ENCODE measurements around the gene ITGA5.

The ITGA5 gene

DNA sequence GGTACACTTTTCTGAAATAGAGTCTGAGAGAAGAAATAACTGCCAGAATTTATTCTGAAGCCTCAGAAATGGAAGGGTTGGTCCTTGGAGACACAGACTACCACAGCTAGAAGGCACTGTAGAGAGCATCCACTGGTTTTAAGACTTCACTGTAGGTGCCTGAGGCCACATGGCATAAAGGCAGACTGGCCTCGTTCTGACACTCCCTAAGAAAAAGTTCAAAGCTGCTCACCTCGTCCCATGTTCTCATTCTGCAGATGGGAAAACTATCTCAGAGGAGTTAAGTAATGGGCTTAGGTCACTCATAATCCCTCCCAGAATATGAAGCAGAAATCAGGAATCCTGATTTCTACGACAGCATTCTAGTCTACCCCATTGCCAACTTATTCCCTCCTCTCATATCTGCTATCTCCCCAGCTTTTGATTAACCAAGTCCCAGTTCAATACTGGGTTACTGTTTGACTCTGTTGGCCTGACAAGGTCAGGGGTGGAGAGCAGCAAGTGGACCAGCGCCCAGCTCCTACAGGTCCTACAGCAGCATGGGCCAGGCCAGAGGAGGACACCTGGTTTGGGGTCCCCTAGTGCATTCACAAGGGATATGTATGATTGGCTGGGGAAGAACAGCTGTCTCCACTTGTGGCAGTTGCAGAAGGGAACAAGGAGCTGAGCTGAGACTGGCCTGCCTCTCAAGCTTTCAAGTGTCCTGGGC is 3.7 kb downstream of the ITGA5 start:
- ChIA-PET CTCF (interaction anchor here (1.0 to 4.7 kb wide), 7 partner anchors 10 to 36 kb away, joined by 3 to 26 read pairs (median 4); no protein-coding TSS in a partner anchor), POLR2A (interaction anchor here (1.5 kb wide), 1 partner anchor 17 kb away, joined by 4 read pairs; no protein-coding TSS in a partner anchor)
- DNase-seq (ENCODE audit: extremely low spot score) = no peak
- TF ChIP-seq SP1 (IDR thresholded peaks at IDR 0.05) (no peak), ZNF384 (IDR thresholded peaks at IDR 0.05) (no peak), L3MBTL2 (conservative IDR thresholded peaks at IDR 0.05) (no peak), BHLHE40 (IDR thresholded peaks at IDR 0.05; ENCODE audit: borderline replicate concordance) (no peak), PKNOX1 (IDR thresholded peaks at IDR 0.05) (no peak), FOXM1 (IDR thresholded peaks at IDR 0.05; ENCODE audit: borderline replicate concordance) (no peak), TARDBP (IDR thresholded peaks at IDR 0.05) (no peak)

DNA sequence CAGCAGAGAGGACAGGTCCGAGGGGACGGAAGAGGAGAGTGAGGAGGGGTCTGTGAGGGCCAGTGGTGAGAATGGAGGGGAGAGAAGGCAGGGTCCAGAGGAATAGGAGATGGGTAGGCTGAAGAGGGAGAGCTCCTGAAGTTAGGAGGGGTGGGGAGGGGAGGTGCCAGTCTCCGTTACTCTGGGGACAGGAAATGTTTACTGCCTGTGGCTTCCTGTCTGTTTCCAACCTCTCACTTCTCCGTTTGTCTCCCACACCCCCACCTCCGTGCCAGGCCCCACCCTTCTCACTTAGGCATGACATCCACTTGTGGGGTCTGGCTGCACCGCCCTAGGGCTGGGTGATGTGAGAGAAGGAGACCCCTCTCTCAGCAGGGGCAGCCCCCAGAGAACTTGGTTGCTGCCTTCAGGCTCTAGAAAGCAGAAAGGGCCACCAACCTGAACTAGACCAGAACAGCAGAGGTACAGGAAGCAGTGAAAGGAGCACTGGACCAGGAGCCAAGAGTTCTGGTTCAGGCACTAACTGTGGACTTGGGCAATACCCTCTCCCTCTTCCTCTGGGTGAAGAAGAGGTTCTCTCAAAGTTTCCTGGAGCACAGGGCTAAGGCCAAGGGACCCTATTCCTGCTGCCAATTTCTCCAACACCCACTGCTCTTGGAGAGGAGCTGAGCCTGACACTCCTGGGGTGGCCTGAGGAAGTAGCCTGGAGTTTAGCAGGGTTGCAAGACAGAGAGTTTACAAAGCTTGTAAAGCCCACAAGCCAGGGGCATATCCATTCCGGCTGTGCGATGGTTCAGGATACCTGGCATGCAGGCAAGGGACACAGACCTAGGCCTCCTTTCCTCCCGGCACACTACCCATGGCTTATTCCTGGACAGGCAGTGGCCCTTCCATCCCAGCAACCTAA is 5.5 kb downstream of the ITGA5 start:
- DNase-seq (ENCODE audit: extremely low spot score) = no peak
- POLR2A ChIA-PET = interaction anchor here (1.5 kb wide), 1 partner anchor 19 kb away, joined by 4 read pairs; no protein-coding TSS in a partner anchor
- TF ChIP-seq NFRKB (IDR thresholded peaks at IDR 0.05) = no peak
- TF ChIP-seq PKNOX1 (IDR thresholded peaks at IDR 0.05) = no peak
- TF ChIP-seq LEF1 (IDR thresholded peaks at IDR 0.05; ENCODE audit: borderline replicate concordance) = no peak
- no peak for TF ChIP-seq FOXA1 (IDR thresholded peaks at IDR 0.05)
- no peak for TF ChIP-seq FOXK2 (IDR thresholded peaks at IDR 0.05)
- no peak for TF ChIP-seq ELF4 (IDR thresholded peaks at IDR 0.05)
- no peak for TF ChIP-seq L3MBTL2 (conservative IDR thresholded peaks at IDR 0.05)
- TF ChIP-seq ARNT (IDR thresholded peaks at IDR 0.05) = no peak
- no peak for TF ChIP-seq SP1 (IDR thresholded peaks at IDR 0.05)
- no peak for TF ChIP-seq TARDBP (IDR thresholded peaks at IDR 0.05)
- TF ChIP-seq SUZ12 (IDR thresholded peaks at IDR 0.05) = no peak
- TF ChIP-seq ZNF384 (IDR thresholded peaks at IDR 0.05) = no peak
- no peak for TF ChIP-seq HDGF (IDR thresholded peaks at IDR 0.05; ENCODE audit: borderline replicate concordance)
- TF ChIP-seq FOXM1 (IDR thresholded peaks at IDR 0.05; ENCODE audit: borderline replicate concordance) = no peak
- no peak for TF ChIP-seq BHLHE40 (IDR thresholded peaks at IDR 0.05; ENCODE audit: borderline replicate concordance)
- no peak for TF ChIP-seq CTBP1 (IDR thresholded peaks at IDR 0.05; ENCODE audit: borderline replicate concordance)
- CTCF ChIA-PET = interaction anchor here (0.7 to 1.2 kb wide), 2 partner anchors 10 to 26 kb away, joined by 3 read pairs; no protein-coding TSS in a partner anchor

- TF ChIP-seq FOXA1 (IDR thresholded peaks at IDR 0.05) (no peak), BHLHE40 (IDR thresholded peaks at IDR 0.05; ENCODE audit: borderline replicate concordance) (no peak), FOXM1 (IDR thresholded peaks at IDR 0.05; ENCODE audit: borderline replicate concordance) (no peak), FOXK2 (IDR thresholded peaks at IDR 0.05) (no peak), ELF4 (IDR thresholded peaks at IDR 0.05) (no peak), HDGF (IDR thresholded peaks at IDR 0.05; ENCODE audit: borderline replicate concordance) (no peak), PKNOX1 (IDR thresholded peaks at IDR 0.05) (no peak), TARDBP (IDR thresholded peaks at IDR 0.05) (no peak), ZNF384 (IDR thresholded peaks at IDR 0.05) (no peak), NFRKB (IDR thresholded peaks at IDR 0.05) (no peak)
- no peak for DNase-seq (ENCODE audit: extremely low spot score)
- ChIA-PET POLR2A (no interaction called here), CTCF (interaction anchor here (0.6 to 1.8 kb wide), 3 partner anchors 9 to 47 kb away, joined by 3 to 8 read pairs (median 4); no protein-coding TSS in a partner anchor)
Observed at GRCh38 chr12:54412786-54413185, 6.3 kb downstream of the ITGA5 start.

- no peak for TF ChIP-seq CTBP1 (IDR thresholded peaks at IDR 0.05; ENCODE audit: borderline replicate concordance)
- no peak for TF ChIP-seq ELF4 (IDR thresholded peaks at IDR 0.05)
- no peak for TF ChIP-seq ARNT (IDR thresholded peaks at IDR 0.05)
- no peak for TF ChIP-seq ZNF384 (IDR thresholded peaks at IDR 0.05)
- no peak for TF ChIP-seq SP1 (IDR thresholded peaks at IDR 0.05)
- TF ChIP-seq PKNOX1 (IDR thresholded peaks at IDR 0.05) = no peak
- TF ChIP-seq TARDBP (IDR thresholded peaks at IDR 0.05) = no peak
- TF ChIP-seq FOXM1 (IDR thresholded peaks at IDR 0.05; ENCODE audit: borderline replicate concordance) = no peak
- POLR2A ChIA-PET = no interaction called here
- DNase-seq (ENCODE audit: extremely low spot score) = no peak
- CTCF ChIA-PET = interaction anchor here (0.6 to 1.8 kb wide), 3 partner anchors 9 to 48 kb away, joined by 3 to 8 read pairs (median 4); no protein-coding TSS in a partner anchor
Observed at GRCh38 chr12:54412348-54412747, 6.7 kb downstream of the ITGA5 start.

Data from HEK293T (cell line).